ENCODE measurements around the gene GCH1. TPM values are rescaled to one million over a fixed set of nuclear protein-coding genes. Genes with fewer than 3 reads are reported as not detected.

The GCH1 gene, protein sequence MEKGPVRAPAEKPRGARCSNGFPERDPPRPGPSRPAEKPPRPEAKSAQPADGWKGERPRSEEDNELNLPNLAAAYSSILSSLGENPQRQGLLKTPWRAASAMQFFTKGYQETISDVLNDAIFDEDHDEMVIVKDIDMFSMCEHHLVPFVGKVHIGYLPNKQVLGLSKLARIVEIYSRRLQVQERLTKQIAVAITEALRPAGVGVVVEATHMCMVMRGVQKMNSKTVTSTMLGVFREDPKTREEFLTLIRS
- total RNA-seq (10 to 100 TPM in 1 of 6 donors, 1 to 10 TPM in 5; 3.4 to 16.2 (median 6.0) TPM), polyA plus RNA-seq (10 to 100 TPM in 1 of 2 donors, 1 to 10 TPM in 1; 7.9 to 42.6 TPM)

DNA sequence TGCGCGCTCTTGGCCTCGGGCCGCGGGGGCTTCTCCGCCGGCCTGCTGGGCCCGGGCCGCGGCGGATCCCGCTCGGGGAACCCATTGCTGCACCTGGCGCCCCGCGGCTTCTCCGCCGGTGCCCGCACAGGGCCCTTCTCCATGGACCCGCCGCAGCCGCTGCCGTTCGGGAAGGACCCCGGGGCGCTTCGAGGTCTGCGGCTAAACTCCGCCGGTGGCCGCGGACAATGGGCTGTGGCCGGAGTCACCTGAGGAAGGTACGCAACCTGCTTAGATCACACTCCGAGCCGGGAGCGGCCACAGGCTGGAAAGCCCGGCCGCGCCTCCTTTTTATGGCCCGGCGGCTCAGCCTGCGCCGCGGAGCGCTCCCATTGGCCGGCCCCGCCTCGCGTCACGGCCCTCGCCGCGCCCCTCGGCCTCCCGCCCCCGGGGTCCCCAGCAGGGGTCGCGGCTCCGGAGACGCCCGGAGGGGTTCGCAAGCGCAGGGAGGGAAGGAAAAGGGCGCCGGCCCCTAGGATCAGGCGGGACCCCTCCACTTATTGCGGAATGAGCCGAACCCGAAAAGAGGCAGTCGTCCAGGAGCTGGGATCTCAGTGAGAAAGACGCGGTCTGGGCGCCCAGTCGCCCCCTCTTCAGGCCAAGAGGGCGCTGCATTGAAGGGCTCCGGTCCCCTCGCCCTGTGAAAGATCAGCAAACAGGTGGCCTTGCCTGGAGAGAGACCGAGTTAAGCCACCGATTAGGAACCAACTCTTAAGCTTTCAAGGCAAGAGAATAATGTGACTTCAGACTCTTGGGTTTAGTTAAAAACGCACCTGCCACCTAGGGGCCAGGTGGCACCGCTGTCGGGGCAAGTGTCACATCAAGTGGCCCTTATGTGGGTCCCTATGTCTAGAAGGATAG, at the start of gene GCH1:
TSS of gene GCH1 (minus strand) at position 306 of the 900 bp plus-strand sequence. CDS start at position 143, 163 bp downstream.
- TF ChIP-seq, protein P1, sequence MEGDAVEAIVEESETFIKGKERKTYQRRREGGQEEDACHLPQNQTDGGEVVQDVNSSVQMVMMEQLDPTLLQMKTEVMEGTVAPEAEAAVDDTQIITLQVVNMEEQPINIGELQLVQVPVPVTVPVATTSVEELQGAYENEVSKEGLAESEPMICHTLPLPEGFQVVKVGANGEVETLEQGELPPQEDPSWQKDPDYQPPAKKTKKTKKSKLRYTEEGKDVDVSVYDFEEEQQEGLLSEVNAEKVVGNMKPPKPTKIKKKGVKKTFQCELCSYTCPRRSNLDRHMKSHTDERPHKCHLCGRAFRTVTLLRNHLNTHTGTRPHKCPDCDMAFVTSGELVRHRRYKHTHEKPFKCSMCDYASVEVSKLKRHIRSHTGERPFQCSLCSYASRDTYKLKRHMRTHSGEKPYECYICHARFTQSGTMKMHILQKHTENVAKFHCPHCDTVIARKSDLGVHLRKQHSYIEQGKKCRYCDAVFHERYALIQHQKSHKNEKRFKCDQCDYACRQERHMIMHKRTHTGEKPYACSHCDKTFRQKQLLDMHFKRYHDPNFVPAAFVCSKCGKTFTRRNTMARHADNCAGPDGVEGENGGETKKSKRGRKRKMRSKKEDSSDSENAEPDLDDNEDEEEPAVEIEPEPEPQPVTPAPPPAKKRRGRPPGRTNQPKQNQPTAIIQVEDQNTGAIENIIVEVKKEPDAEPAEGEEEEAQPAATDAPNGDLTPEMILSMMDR (IDR thresholded peaks at IDR 0.05): peak in 3 of 4 donors; percentile 36 to 39 (median 38)
- peak within 1 kb of the TSS; percentile 87 to 93 (median 92) for H3K27ac ChIP-seq
- H3K4me3 ChIP-seq: peak within 1 kb of the TSS; percentile 68 to 91 (median 87)
- intact Hi-C loops (cut with DNase I): no loop called here
- H3K4me1 ChIP-seq: no peaks in the 10 kb centered on the region
- 0 to 1% methylated on average over 58 to 83 of the region's 83 CpGs for WGBS, 2 donors
- ATAC-seq: peak; percentile 93 to 97 (median 95)
- DNase-seq: peak; percentile 73 to 91 (median 80)
- FAIRE-seq: no peak
- H3K27me3 ChIP-seq: no peaks in the 10 kb centered on the region
- no peaks in the 10 kb centered on the region for H3K9me3 ChIP-seq
- H3K36me3 ChIP-seq: no peaks in the 10 kb centered on the region

DNA sequence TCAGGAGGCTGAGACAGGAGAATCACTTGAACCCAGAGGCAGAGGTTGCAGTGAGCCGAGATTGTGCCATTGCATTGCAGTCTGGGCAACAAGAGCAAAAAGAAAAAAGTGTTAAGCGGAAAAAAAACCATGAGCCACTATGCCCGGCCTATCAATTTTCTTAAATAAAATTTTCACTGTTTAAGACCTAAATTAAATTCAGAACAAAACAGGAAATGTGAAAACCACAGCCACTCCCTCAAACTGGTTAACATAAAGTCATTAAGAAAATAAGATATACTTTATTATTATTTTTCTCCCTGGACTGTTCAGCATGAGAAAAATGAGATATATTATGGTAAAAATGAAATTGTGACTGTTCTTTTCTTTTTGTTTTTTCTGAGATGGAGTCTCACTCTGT, 44.6 kb upstream of the GCH1 start:
- DNase-seq (no peak), FAIRE-seq (no peak), ATAC-seq (no peak)
- H3K9me3 ChIP-seq: no peaks in the 10 kb centered on the region
- H3K4me3 ChIP-seq: no peak overlapping the region
- intact Hi-C loops (cut with DNase I): no loop called here
- no peaks in the 10 kb centered on the region for H3K27me3 ChIP-seq
- WGBS, 2 donors: 96 to 98% methylated on average over 3 of the region's 3 CpGs
- H3K4me1 ChIP-seq: no peaks in the 10 kb centered on the region
- no peak overlapping the region for H3K27ac ChIP-seq
- no peaks in the 10 kb centered on the region for H3K36me3 ChIP-seq
- TF ChIP-seq, protein P1 (IDR thresholded peaks at IDR 0.05): no peak

DNA sequence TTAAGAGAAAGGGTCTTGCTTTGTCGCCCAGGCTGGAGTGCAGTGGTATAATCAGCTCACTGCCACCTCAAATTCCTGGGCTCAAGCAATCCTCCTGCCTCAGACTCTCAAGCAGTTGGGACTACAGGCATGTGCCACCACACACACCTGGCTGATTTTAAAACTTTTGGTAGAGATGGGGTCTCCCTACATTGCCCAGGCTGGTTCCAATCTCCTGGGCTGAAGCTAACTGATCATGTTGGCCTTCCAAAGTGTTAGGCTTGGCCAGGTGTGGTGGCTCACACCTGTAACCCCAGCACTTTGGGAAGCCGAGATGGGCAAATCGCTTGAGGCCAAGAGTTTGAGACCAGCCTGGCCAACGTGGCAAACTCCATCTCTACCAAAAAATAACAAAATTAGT, 43.9 kb upstream of the GCH1 start:
- 93 to 98% methylated on average over 4 of the region's 4 CpGs for WGBS, 2 donors
- intact Hi-C loops (cut with DNase I): no loop called here

DNA sequence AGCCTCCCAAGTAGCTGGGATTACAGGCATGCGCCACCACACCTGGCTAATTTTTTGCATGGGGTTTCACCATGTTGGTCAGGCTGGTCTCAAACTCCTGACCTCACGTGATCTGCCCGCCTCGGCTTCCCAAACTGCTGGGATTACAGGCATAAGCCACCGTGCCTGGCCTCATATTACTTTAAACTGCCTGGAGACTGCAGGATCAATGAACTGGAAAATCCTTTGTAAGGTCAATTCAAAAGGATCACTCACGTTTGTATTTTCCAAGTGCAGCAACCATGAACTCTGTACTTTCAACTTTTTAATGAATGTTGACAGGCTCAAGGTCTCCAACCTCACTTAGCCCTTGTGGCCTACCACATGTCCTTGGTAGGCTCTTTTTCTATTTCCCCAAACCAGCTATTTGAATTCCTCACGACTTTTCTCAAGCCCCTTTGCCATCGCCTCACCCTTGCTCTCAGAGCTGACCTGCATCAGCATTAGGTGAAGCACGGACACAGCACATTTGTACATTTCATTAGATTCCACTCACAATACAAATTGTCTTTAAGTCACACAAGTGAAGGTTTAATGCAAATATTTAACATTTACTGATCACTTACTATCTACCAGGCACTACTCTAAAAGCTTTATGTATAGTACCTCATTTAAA, 42.2 kb upstream of the GCH1 start:
- no peaks in the 10 kb centered on the region for H3K36me3 ChIP-seq
- no peaks in the 10 kb centered on the region for H3K27me3 ChIP-seq
- no peak for FAIRE-seq
- no peak for ATAC-seq
- WGBS, 2 donors: 79 to 81% methylated on average over 9 of the region's 9 CpGs
- no peak for DNase-seq
- no peak overlapping the region for H3K4me3 ChIP-seq
- intact Hi-C loops (cut with DNase I): no loop called here
- H3K9me3 ChIP-seq: no peaks in the 10 kb centered on the region
- TF ChIP-seq, protein P1 (IDR thresholded peaks at IDR 0.05): no peak
- no peak overlapping the region for H3K27ac ChIP-seq
- H3K4me1 ChIP-seq: no peaks in the 10 kb centered on the region

More for the DNA sequence above, 43.9 kb upstream of the GCH1 start:
- Histone ChIP-seq H3K27me3 (no peaks in the 10 kb centered on the region), H3K27ac (no peak overlapping the region), H3K4me1 (no peaks in the 10 kb centered on the region), H3K9me3 (no peaks in the 10 kb centered on the region), H3K4me3 (no peak overlapping the region), H3K36me3 (no peaks in the 10 kb centered on the region)
- DNase-seq (no peak), ATAC-seq (no peak), FAIRE-seq (no peak)
- TF ChIP-seq, protein P1 (IDR thresholded peaks at IDR 0.05): no peak

Measured in pancreas (tissue), 10 donors.